ENCODE results near the gene LTA. TPM values are rescaled to one million over a fixed set of nuclear protein-coding genes. Genes with fewer than 3 reads are reported as not detected.

The LTA gene
- total RNA-seq, 1 donor from 2014 or later, result 0.27 TPM

DNA sequence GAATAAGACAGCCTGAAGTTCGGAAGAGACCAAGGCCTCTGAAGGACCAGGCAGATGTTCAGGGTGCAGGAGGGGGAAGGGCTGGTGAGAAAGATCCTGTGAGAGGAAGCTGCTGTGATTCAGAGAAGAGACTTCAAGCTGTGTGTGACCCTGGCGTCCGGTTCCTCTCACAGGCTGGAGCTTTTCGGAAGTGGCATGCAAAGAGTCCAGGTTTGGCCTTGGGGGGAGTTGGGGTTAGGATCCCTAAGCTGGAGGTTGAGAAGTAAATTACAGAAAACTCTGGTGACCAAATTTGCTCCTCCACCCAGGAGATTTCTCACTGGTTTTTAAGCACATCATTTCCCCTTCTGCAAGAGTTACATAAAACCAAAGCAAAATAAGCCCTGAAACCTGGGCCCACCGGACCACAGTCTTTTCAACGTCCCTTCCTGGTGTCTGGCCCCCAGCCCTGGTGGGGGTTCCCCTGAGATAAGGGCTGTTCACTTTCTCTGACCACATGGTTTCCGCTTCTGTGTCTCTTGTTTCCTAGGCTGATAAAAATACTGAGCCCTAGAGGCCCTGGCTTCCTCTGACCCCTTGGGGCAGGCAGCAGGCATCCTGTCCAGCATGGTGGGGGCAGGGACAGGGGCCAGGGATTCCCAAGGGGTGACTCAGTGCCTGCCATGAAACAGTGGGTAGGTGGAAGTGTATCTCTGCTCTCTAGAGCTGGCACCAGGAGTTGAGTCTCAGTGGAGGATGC is 12.0 kb upstream of the LTA start:
- DNase-seq (ENCODE audit: low spot score) (no peak), ATAC-seq (peak; percentile 68)
- intact Hi-C loops (cut with DNase I), result no loop called here

DNA sequence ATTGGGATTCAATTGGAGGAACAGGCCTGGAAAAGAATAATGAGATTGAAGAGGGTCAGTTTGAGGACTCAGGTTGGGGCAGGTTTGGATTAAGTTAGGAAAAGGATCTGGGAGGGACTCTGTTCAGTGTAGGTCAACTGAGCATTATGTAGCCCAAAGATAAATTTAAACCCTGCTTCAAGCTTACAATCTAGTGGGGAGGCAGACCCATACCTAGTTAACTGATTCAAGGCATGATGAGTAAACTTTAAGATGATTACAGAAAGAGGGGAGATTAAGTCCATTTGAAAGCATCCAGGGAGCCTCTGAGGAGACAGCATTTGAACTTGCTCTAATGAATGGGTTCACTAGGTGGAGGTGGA is 11.4 kb upstream of the LTA start:
- no peak for DNase-seq (ENCODE audit: low spot score)
- intact Hi-C loops (cut with DNase I), result no loop called here
- no peak for ATAC-seq

DNA sequence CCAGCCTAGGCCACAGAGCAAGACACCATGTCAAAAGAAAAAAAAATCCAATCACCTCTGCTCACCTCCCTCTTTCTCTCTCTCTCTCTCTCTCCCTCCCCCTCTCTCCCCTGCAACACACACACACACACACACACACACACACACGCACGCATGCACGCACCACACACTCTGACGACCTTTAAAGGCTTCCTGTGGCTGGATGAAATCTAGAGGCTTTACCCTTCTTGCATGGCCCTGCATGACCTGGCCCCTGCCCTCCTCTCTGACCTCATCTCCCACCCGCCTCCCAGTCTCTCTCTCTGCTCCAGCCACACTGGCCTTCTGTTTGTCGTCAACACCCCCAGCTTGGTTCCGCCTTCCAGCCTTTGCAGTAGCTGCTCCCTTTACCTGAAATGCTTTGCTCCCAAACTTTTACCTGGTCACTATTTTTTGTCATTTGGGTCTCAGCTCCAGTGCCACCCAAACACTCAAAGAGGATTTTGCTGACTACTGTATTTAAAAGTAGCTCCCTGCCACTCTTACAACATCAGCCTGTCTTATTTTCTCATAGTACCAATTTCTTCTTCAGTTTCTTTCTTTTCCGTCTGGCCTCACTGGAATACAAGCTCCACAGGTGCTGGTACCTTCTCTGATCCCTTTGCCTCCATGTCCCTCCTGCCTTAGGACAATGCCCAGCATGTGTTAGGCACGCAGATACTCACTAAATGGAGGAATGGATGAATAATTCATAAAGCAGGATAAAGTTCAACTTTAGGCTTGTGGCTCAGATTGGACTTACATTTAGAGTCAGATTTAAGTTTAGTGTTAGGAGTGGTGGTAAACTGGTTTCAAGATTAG is 4.3 kb upstream of the LTA start:
- intact Hi-C loops (cut with DNase I), result no loop called here
- ATAC-seq, result no peak
- DNase-seq (ENCODE audit: low spot score), result no peak

GRCh38 chr6:31568537-31568961 is 3.5 kb upstream of the LTA start:
- DNase-seq (ENCODE audit: low spot score) (no peak), ATAC-seq (peak; percentile 46)
- intact Hi-C loops (cut with DNase I), result no loop called here

DNA sequence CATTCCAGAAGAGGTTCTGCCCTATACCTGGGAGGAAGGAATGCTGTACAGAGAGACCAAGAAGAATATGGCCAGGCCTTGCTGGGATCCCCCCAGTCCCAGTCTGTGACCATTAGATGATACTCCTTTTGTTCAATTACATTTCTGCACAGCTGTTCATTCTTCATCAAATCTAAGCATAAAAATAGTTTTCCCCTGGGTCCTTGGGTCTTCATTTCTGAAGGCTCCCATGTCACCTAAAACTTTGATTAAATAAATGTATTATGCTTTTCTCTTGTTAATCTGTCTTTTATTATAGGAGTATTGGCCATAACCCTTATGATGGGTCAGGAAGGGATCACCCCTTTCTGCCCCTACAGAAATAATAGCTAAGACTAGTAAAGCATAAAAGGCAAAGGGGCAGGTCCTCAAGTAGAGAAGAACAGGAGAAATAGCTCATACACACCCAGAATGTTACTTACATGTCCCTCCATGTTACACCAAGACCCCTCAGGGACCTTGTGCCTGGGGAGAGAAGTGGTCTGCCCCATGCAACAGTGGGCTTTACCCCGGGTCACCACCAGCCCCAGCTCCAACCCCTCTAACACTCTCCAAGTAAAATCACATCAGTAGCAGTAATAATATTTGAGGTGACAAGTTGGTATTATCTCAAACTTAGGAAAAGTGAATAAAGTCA is 2.1 kb upstream of the LTA start:
- no peak for ATAC-seq
- DNase-seq (ENCODE audit: low spot score), result no peak
- intact Hi-C loops (cut with DNase I), result no loop called here

DNA sequence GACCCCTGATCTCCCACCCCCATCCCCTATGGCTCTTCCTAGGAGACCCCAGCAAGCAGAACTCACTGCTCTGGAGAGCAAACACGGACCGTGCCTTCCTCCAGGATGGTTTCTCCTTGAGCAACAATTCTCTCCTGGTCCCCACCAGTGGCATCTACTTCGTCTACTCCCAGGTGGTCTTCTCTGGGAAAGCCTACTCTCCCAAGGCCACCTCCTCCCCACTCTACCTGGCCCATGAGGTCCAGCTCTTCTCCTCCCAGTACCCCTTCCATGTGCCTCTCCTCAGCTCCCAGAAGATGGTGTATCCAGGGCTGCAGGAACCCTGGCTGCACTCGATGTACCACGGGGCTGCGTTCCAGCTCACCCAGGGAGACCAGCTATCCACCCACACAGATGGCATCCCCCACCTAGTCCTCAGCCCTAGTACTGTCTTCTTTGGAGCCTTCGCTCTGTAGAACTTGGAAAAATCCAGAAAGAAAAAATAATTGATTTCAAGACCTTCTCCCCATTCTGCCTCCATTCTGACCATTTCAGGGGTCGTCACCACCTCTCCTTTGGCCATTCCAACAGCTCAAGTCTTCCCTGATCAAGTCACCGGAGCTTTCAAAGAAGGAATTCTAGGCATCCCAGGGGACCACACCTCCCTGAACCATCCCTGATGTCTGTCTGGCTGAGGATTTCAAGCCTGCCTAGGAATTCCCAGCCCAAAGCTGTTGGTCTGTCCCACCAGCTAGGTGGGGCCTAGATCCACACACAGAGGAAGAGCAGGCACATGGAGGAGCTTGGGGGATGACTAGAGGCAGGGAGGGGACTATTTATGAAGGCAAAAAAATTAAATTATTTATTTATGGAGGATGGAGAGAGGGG is 1.4 kb downstream of the LTA start:
- ATAC-seq, result no peak
- DNase-seq (ENCODE audit: low spot score), result no peak
- intact Hi-C loops (cut with DNase I), result no loop called here

DNA sequence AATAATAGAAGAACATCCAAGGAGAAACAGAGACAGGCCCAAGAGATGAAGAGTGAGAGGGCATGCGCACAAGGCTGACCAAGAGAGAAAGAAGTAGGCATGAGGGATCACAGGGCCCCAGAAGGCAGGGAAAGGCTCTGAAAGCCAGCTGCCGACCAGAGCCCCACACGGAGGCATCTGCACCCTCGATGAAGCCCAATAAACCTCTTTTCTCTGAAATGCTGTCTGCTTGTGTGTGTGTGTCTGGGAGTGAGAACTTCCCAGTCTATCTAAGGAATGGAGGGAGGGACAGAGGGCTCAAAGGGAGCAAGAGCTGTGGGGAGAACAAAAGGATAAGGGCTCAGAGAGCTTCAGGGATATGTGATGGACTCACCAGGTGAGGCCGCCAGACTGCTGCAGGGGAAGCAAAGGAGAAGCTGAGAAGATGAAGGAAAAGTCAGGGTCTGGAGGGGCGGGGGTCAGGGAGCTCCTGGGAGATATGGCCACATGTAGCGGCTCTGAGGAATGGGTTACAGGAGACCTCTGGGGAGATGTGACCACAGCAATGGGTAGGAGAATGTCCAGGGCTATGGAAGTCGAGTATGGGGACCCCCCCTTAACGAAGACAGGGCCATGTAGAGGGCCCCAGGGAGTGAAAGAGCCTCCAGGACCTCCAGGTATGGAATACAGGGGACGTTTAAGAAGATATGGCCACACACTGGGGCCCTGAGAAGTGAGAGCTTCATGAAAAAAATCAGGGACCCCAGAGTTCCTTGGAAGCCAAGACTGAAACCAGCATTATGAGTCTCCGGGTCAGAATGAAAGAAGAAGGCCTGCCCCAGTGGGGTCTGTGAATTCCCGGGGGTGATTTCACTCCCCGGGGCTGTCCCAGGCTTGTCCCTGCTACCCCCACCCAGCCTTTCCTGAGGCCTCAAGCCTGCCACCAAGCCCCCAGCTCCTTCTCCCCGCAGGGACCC is 2.3 kb downstream of the LTA start:
- DNase-seq (ENCODE audit: low spot score), result no peak
- ATAC-seq, result no peak
- intact Hi-C loops (cut with DNase I), result no loop called here

- ATAC-seq (peak; percentile 64), DNase-seq (ENCODE audit: low spot score) (no peak)
- intact Hi-C loops (cut with DNase I), result no loop called here
Measured at GRCh38 chr6:31575335-31575901, 3.3 kb downstream of the LTA start, which contains the start of gene TNF. Gene TNF, plus strand, starts transcription at chr6:31575565. Its CDS starts 177 bp downstream, at chr6:31575742.

- no peak for ATAC-seq
- no peak for DNase-seq (ENCODE audit: low spot score)
- intact Hi-C loops (cut with DNase I), result no loop called here
Measured at GRCh38 chr6:31575952-31576685, 4.0 kb downstream of the LTA start.

- ATAC-seq (no peak), DNase-seq (ENCODE audit: low spot score) (no peak)
- intact Hi-C loops (cut with DNase I), result no loop called here
Measured at GRCh38 chr6:31576897-31577578, 4.9 kb downstream of the LTA start.

- ATAC-seq (no peak), DNase-seq (ENCODE audit: low spot score) (no peak)
- intact Hi-C loops (cut with DNase I), result no loop called here
Measured at GRCh38 chr6:31577579-31577966, 5.5 kb downstream of the LTA start.

DNA sequence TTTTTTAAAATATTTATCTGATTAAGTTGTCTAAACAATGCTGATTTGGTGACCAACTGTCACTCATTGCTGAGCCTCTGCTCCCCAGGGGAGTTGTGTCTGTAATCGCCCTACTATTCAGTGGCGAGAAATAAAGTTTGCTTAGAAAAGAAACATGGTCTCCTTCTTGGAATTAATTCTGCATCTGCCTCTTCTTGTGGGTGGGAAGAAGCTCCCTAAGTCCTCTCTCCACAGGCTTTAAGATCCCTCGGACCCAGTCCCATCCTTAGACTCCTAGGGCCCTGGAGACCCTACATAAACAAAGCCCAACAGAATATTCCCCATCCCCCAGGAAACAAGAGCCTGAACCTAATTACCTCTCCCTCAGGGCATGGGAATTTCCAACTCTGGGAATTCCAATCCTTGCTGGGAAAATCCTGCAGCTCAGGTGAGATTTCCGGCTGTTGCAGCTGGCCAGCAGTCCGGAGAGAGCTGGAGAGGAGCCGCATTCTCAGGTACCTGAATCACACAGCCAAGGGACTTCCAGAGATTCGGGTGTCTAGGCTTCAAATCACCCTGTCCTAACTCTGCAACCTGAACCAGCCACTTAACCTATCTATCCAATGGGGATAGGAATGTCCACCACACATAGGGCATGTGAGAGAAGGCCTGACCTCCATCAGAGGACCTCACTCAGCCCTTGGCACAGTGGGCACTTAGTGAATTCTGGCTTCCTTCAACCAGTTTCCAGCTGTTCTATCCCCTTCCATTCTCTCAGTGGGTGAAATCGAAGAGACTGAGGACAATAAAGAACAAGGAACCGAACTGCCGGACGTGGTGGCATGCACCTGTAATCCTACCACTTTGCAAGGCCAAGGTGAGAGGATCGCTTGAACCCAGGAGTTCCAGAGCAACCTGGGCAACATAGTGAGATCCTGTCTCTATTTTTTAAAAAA is 6.4 kb downstream of the LTA start:
- ATAC-seq, result no peak
- intact Hi-C loops (cut with DNase I), result no loop called here

DNA sequence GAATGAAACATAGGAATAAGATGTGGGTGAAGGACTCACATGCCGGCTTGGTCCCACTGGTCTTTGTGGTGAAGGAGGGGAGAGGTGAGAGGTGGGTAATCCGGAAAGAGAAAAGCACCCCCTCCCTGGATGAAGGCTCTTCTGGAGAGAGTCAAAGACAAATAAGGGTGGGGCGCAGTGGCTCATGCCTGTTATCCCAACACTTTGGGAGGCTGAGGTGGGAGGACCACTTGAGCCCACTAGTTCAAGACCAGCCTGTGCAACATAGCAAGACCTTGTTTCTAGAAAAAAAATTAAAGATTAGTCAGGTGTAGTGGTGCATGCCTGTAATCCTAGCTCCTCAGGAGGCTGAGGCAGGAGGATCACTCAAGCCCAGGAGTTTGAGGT is 7.0 kb downstream of the LTA start:
- DNase-seq (ENCODE audit: low spot score), result no peak
- no peak for ATAC-seq
- intact Hi-C loops (cut with DNase I), result no loop called here

More for the DNA sequence above, 6.4 kb downstream of the LTA start:
- no peak for DNase-seq (ENCODE audit: low spot score)

DNA sequence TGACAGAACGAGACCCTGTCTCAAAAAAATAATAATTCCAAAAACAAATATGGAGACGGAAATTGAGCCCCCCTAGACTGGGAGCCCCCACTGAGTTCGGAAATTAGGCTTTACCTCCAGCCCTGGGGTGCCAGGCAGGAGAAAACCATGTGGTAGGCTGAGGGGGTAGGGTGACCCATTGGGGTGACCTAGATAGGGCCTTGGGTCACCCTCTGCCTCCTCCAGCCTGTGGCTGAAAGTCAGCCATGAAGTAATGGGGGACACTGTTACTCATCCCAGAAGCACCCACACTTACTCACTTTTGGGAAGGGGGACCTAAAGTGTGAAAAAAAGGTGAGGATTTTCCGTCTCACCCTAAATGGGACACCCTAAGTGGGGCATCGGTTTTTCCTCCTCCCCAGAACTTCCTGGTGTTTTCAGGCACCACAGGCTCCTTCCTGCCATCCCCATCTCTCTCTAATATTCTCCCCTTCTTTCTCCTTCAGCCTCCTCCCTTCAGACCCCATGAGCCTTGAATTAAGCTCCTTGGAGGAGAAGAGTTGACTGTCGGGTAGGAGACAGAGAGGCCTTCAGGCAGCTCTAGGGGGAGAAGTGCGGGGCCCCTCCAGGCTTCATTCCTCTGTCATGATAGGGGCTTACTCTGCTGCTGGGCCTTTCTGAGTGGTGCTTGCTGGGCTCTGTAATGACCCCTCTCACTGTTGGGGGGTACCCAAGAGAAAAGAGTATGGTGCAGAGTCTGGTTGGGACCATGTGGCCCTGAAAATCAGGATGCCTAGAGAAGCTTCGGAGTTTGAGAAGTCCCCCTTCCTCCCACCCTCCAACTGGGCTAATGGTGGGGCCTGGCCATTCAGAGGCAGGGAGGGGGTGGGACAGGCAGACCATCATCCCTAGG is 7.7 kb downstream of the LTA start:
- intact Hi-C loops (cut with DNase I), result no loop called here
- DNase-seq (ENCODE audit: low spot score) (no peak), ATAC-seq (no peak)

DNA sequence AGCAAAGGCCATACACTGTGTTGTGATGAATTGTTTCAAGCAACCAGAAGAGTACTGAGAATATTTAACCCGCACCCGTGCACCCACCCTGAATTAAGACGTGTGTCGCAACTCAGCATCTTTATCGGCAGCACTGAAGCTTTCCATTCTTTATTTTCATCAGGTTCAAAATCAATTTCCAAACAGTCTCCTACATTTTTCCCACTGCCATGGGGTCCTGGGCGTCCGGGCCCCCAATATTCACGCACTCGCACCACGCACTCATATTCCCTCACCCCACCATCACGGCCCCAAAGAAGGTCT is 8.3 kb downstream of the LTA start:
- intact Hi-C loops (cut with DNase I), result no loop called here
- DNase-seq (ENCODE audit: low spot score) (no peak), ATAC-seq (no peak)
